PC-9 (cell line): Measurements from ENCODE around the gene LMLN. TPM values are rescaled to one million over a fixed set of nuclear protein-coding genes. Genes with fewer than 3 reads are reported as not detected.

Experiments
- BruUV-seq: library from RNA; stranded (reverse); fragments of 400-500 nt; replicated peaks from 2 replicates; lab custom pipeline; 2021; lab: Mats Ljungman, UMichigan
- CTCF ChIA-PET: fragments of 300-600 bp; sonication (Branson Sonifier 250); formaldehyde crosslinking; loops from one replicate; lab custom pipeline; 2022; ENCODE audit warnings: antibody characterized with exemption; lab: Charles Lee
- POLR2A ChIA-PET: fragments of 300-600 bp; sonication (Branson Sonifier 250); formaldehyde crosslinking; loops from one replicate; lab custom pipeline; 2022; ENCODE audit warnings: antibody characterized with exemption; ENCODE audit not compliant: unreplicated experiment; lab: Charles Lee
- DNase-seq, 2 experiments: peaks; one replicate each; pipeline versions ENCODE4 v3.0.0 to v3.0.0-alpha.2; 2015 to 2022; ENCODE audit warnings: mixed read lengths in 1 of 2
- H2AFZ ChIP-seq: fragments of 200-600 bp; sonication (generic); 2 replicates; pipeline ENCODE4 v1.8.1; 2017; ENCODE audit warnings: antibody characterized with exemption
- H3F3A ChIP-seq: fragments of 200-600 bp; sonication (generic); 2 replicates; pipeline ENCODE4 v1.8.1; 2017; ENCODE audit warnings: antibody characterized with exemption, mild to moderate bottlenecking, low read depth; ENCODE audit not compliant: insufficient read depth
- H3K27ac ChIP-seq: fragments of 200-600 bp; sonication (generic); 2 replicates; pipeline ENCODE4 v1.6.1; 2016; ENCODE audit warnings: mixed run types
- H3K27me3 ChIP-seq: fragments of 200-600 bp; sonication (generic); 2 replicates; pipeline ENCODE4 v1.6.1; 2016; ENCODE audit warnings: low read depth, mixed run types; ENCODE audit not compliant: insufficient read depth
- H3K36me3 ChIP-seq: fragments of 200-600 bp; sonication (generic); 2 replicates; pipeline ENCODE4 v1.6.1; 2016; ENCODE audit warnings: low read depth, mixed run types
- H3K4me1 ChIP-seq: fragments of 200-600 bp; sonication (generic); replicated peaks from 2 replicates; pipeline ENCODE4 v1.6.1; 2016; ENCODE audit warnings: mixed run types; ENCODE audit not compliant: insufficient read depth
- H3K4me2 ChIP-seq: fragments of 200-600 bp; sonication (generic); 2 replicates; pipeline ENCODE4 v1.6.1; 2017; ENCODE audit warnings: mixed run types
- H3K4me3 ChIP-seq: fragments of 200-600 bp; sonication (generic); 2 replicates; pipeline ENCODE4 v1.6.1; 2016; ENCODE audit warnings: mixed run types
- H3K79me2 ChIP-seq: fragments of 200-600 bp; sonication (generic); 2 replicates; pipeline ENCODE4 v1.6.1; 2017; ENCODE audit warnings: low read depth, mixed run types
- H3K9me2 ChIP-seq: fragments of 200-600 bp; sonication (generic); 2 replicates; pipeline ENCODE4 v1.8.1; 2017; ENCODE audit warnings: mild to moderate bottlenecking; ENCODE audit not compliant: insufficient read depth
- H3K9me3 ChIP-seq: fragments of 200-600 bp; sonication (generic); 2 replicates; pipeline ENCODE4 v1.8.1; 2016; ENCODE audit warnings: low read depth; ENCODE audit not compliant: insufficient read depth
- H4K20me1 ChIP-seq: fragments of 200-600 bp; sonication (generic); 2 replicates; pipeline ENCODE4 v1.8.1; 2017; ENCODE audit not compliant: insufficient read depth
- EZH2 ChIP-seq: fragments of 200-600 bp; sonication (generic); IDR thresholded peaks from 2 replicates; pipeline ENCODE4 v1.8.0; 2017; ENCODE audit warnings: antibody characterized with exemption, low read depth
- intact Hi-C: fragments of 100-400 bp; cut with micrococcal nuclease; formaldehyde crosslinking; loops from one replicate; pipeline ENCODE4 v1.10.0; 2022; ENCODE audit not compliant: unreplicated experiment
- total RNA-seq: library from RNA; stranded (reverse); gene quantifications from 2 replicates; pipeline ENCODE4 v1.2.3, GENCODE V29; 2021
- TF ChIP-seq, protein P1 (sequence below): fragments of 200-600 bp; sonication (generic); conservative IDR thresholded peaks from 2 replicates; pipeline ENCODE4 v1.6.1; 2017; ENCODE audit warnings: mixed run types, antibody characterized with exemption, mild to moderate bottlenecking, moderate library complexity

LMLN gene
- total RNA-seq, 1 experiment from 2014 or later, result 21.1 TPM

DNA sequence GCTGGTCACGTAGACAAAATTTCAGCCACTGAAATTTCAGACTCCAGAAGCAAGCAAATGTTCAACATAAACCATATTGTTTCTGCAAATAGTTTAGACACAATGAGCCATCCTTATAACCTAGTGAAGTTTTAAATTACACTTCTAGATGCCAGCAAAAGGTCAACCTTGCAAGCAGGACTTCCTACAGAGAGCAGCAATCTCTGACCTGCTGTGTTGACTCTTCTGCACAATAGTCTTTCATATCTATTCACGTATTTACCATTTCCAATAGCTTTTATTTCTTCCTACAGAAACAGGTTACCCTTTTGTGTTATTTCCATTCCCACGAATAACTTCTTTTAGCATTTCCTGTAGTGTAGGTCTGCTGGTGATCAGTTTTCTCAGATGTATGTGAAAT is 10.6 kb downstream of the LMLN start:
- CTCF ChIA-PET, result no interaction called here
- BruUV-seq, result no TSS peak
- intact Hi-C loops, result no loop called here

DNA sequence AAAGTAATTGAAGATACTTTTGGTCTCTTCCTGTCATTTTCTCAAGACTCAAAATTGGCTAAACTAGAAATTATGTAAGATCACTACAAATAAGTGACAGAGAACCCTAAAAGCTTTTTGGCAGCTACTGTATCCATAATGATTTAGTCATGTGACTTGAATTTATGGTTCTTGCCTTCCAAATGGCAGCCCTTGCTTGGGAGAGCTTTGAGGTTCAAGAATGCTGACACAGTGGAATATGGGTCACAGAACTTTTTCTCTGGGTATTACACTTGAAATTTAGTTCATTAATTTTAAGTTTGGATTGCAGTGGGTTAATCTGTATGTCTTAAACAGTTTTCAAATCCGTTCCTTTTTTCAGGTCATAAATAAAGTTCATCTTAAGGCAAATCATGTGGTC is 14.0 kb downstream of the LMLN start:
- no TSS peak for BruUV-seq
- Histone ChIP-seq H3K9me2 (no peaks in the 10 kb centered on the region), H3K9me3 (peaks cover 9% of the 10 kb centered on the region), H3K4me2 (no peak overlapping the region), H3F3A (no peaks in the 10 kb centered on the region), H3K79me2 (no peaks in the 10 kb centered on the region), H3K27ac (no peak overlapping the region), H3K4me1 (no peaks in the 10 kb centered on the region), H3K27me3 (no peaks in the 10 kb centered on the region), H3K36me3 (peaks cover 11% of the 10 kb centered on the region; the same call in 1 of the 2 replicates), H2AFZ (no peak overlapping the region), H3K4me3 (no peak overlapping the region), H4K20me1 (no peaks in the 10 kb centered on the region)
- ChIA-PET CTCF (no interaction called here), POLR2A (interaction anchor here (0.7 kb wide), 1 partner anchor 21 kb away, joined by 3 read pairs; no protein-coding TSS in a partner anchor)
- TF ChIP-seq EZH2, result no peak
- TF ChIP-seq, protein P1, sequence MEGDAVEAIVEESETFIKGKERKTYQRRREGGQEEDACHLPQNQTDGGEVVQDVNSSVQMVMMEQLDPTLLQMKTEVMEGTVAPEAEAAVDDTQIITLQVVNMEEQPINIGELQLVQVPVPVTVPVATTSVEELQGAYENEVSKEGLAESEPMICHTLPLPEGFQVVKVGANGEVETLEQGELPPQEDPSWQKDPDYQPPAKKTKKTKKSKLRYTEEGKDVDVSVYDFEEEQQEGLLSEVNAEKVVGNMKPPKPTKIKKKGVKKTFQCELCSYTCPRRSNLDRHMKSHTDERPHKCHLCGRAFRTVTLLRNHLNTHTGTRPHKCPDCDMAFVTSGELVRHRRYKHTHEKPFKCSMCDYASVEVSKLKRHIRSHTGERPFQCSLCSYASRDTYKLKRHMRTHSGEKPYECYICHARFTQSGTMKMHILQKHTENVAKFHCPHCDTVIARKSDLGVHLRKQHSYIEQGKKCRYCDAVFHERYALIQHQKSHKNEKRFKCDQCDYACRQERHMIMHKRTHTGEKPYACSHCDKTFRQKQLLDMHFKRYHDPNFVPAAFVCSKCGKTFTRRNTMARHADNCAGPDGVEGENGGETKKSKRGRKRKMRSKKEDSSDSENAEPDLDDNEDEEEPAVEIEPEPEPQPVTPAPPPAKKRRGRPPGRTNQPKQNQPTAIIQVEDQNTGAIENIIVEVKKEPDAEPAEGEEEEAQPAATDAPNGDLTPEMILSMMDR, result no peak
- intact Hi-C loops, result no loop called here
- peak in 1 of 2 experiments; percentile 17 for DNase-seq

More for the DNA sequence above, 10.6 kb downstream of the LMLN start:
- Histone ChIP-seq H3K4me1 (no peaks in the 10 kb centered on the region), H3K4me3 (no peak overlapping the region), H3K4me2 (no peak overlapping the region), H3K27ac (no peak overlapping the region), H3K27me3 (no peaks in the 10 kb centered on the region), H4K20me1 (no peaks in the 10 kb centered on the region), H3K79me2 (no peaks in the 10 kb centered on the region), H3K36me3 (no peaks in the 10 kb centered on the region; the same call in 1 of the 2 replicates), H3F3A (no peaks in the 10 kb centered on the region), H3K9me2 (no peaks in the 10 kb centered on the region), H2AFZ (no peak overlapping the region), H3K9me3 (peaks cover 17% of the 10 kb centered on the region)
- POLR2A ChIA-PET, result no interaction called here
- no peak for DNase-seq
- TF ChIP-seq, protein P1, result no peak

DNA sequence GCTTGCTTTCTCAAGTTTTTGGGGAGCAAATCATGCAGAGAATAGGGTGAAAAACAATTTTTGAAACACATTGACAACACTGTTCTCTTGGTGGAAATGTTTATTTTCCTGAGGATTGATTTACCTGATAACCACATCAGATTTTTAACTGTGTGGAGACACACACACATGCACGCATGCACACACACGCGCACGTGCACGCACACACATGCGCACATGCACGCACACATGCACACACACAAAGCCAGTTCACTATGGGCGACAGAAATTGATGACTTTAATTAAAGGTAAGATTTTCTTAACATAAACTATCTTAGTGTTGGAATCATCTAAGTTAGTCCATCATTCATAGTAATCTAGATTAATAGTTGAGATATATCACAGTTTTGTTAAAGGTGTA is 15.3 kb downstream of the LMLN start:
- intact Hi-C loops, result no loop called here
- no peak overlapping the region for H3K4me2 ChIP-seq
- no peaks in the 10 kb centered on the region for H3K9me2 ChIP-seq
- H3K79me2 ChIP-seq, result no peaks in the 10 kb centered on the region
- peaks cover 11% of the 10 kb centered on the region; the same call in 1 of the 2 replicates for H3K36me3 ChIP-seq
- ChIA-PET POLR2A (no interaction called here), CTCF (no interaction called here)
- peak in 1 of 2 experiments; percentile 5 for DNase-seq
- H3K27ac ChIP-seq, result no peak overlapping the region
- no peaks in the 10 kb centered on the region for H4K20me1 ChIP-seq
- H3K27me3 ChIP-seq, result no peaks in the 10 kb centered on the region
- no peak overlapping the region for H3K4me3 ChIP-seq
- TF ChIP-seq, protein P1, result no peak
- no peak for TF ChIP-seq EZH2
- H3K4me1 ChIP-seq, result no peaks in the 10 kb centered on the region
- no TSS peak for BruUV-seq
- no peaks in the 10 kb centered on the region for H3F3A ChIP-seq
- H3K9me3 ChIP-seq, result peaks cover 9% of the 10 kb centered on the region
- no peak overlapping the region for H2AFZ ChIP-seq
